Astrocyte (in vitro differentiated cells and primary cell): ENCODE results near the gene MEGF11. TPM values are rescaled to one million over a fixed set of nuclear protein-coding genes. Genes with fewer than 3 reads are reported as not detected.

Experiments
- DNase-seq: peaks from one replicate; pipeline ENCODE4 v3.0.0-alpha.2; 2010; ENCODE audit warnings: low read depth
- FAIRE-seq: peaks from 2 replicates; lab custom pipeline; 2011; peaks lifted over from hg19 to GRCh38; lab: Jason Lieb, UNC
- H2AFZ ChIP-seq: 2 replicates; pipeline ENCODE4 v1.6.0; 2012; ENCODE audit warnings: low read depth, low read length, inconsistent platforms
- H3K27ac ChIP-seq: 2 replicates; pipeline ENCODE4 v1.5.1; 2011; ENCODE audit warnings: low read depth, low read length, inconsistent platforms
- H3K27me3 ChIP-seq: 2 replicates; pipeline ENCODE4 v1.6.0; 2011; ENCODE audit warnings: low read length, inconsistent platforms; ENCODE audit not compliant: insufficient read depth
- H3K36me3 ChIP-seq: 2 replicates; pipeline ENCODE4 v1.5.1; 2011; ENCODE audit warnings: low read length, inconsistent platforms; ENCODE audit not compliant: insufficient read depth
- H3K4me1 ChIP-seq: 2 replicates; pipeline ENCODE4 v1.5.1; 2011; ENCODE audit warnings: low read length, inconsistent platforms; ENCODE audit not compliant: insufficient read depth
- H3K4me2 ChIP-seq: 2 replicates; pipeline ENCODE4 v1.6.0; 2012; ENCODE audit warnings: low read length, inconsistent platforms
- H3K4me3 ChIP-seq: 2 replicates; pipeline ENCODE4 v1.5.1; 2011; ENCODE audit warnings: low read depth, mild to moderate bottlenecking, low read length, inconsistent platforms; ENCODE audit not compliant: insufficient read depth
- H3K79me2 ChIP-seq: 2 replicates; pipeline ENCODE4 v1.6.0; 2012; ENCODE audit warnings: mild to moderate bottlenecking, low read length, inconsistent platforms; ENCODE audit not compliant: insufficient read depth
- H3K9ac ChIP-seq: 2 replicates; pipeline ENCODE4 v1.6.0; 2012; ENCODE audit warnings: mild to moderate bottlenecking, low read length, inconsistent platforms
- H3K9me3 ChIP-seq: 2 replicates; pipeline ENCODE4 v1.5.1; 2012; ENCODE audit warnings: low read depth, mild to moderate bottlenecking, low read length, inconsistent platforms; ENCODE audit not compliant: insufficient read depth
- H4K20me1 ChIP-seq: 2 replicates; pipeline ENCODE4 v1.6.0; 2012; ENCODE audit warnings: low read length, inconsistent platforms; ENCODE audit not compliant: insufficient read depth
- H3K27ac Mint-ChIP-seq: one replicate; pipeline ENCODE4 v1.8.0; 2021; ENCODE audit warnings: mild to moderate bottlenecking, mixed read lengths; ENCODE audit not compliant: unreplicated experiment
- H3K27me3 Mint-ChIP-seq: one replicate; pipeline ENCODE4 v1.8.0; 2021; ENCODE audit warnings: low read depth, mixed read lengths; ENCODE audit not compliant: unreplicated experiment
- H3K36me3 Mint-ChIP-seq: one replicate; pipeline ENCODE4 v1.8.0; 2021; ENCODE audit warnings: low read depth, mixed read lengths; ENCODE audit not compliant: unreplicated experiment
- H3K4me1 Mint-ChIP-seq: one replicate; pipeline ENCODE4 v1.8.0; 2021; ENCODE audit warnings: low read depth, mixed read lengths; ENCODE audit not compliant: unreplicated experiment
- H3K4me3 Mint-ChIP-seq: one replicate; pipeline ENCODE4 v1.8.0; 2021; ENCODE audit warnings: mild to moderate bottlenecking, moderate library complexity, mixed read lengths; ENCODE audit not compliant: unreplicated experiment
- H3K9me3 Mint-ChIP-seq: one replicate; pipeline ENCODE4 v1.8.0; 2021; ENCODE audit warnings: mild to moderate bottlenecking, mixed read lengths; ENCODE audit not compliant: unreplicated experiment
- EZH2 ChIP-seq: IDR thresholded peaks from 2 replicates; pipeline ENCODE4 v1.6.1; 2012; ENCODE audit warnings: mild to moderate bottlenecking, low read length, inconsistent platforms; ENCODE audit not compliant: insufficient read depth
- total RNA-seq: library from RNA; stranded (reverse); gene quantifications from 2 replicates; pipeline ENCODE4 v1.2.1, GENCODE V29; 2021
- TF ChIP-seq, protein P1 (sequence below): IDR thresholded peaks from 2 replicates; pipeline ENCODE4 v1.5.1; 2011; ENCODE audit warnings: low read depth, mild to moderate bottlenecking, inconsistent platforms, low read length, moderate library complexity; ENCODE audit not compliant: insufficient read depth

MEGF11 gene
- total RNA-seq, 1 donor from 2014 or later = 0.16 TPM

GRCh38 chr15:66161575-66162118 is 91.9 kb downstream of the MEGF11 start:
- Mint-ChIP-seq H3K4me3 (no peak overlapping the region), H3K36me3 (no peaks in the 10 kb centered on the region), H3K4me1 (no peaks in the 10 kb centered on the region), H3K27me3 (peaks cover 71% of the 10 kb centered on the region), H3K27ac (no peak overlapping the region), H3K9me3 (peaks cover 5% of the 10 kb centered on the region)
- Histone ChIP-seq H3K9ac (no peak overlapping the region), H3K4me1 (no peaks in the 10 kb centered on the region), H3K36me3 (no peaks in the 10 kb centered on the region), H3K9me3 (no peaks in the 10 kb centered on the region), H3K4me3 (no peak overlapping the region), H3K79me2 (no peaks in the 10 kb centered on the region), H4K20me1 (no peaks in the 10 kb centered on the region), H2AFZ (no peak overlapping the region), H3K27me3 (peaks cover 10% of the 10 kb centered on the region), H3K27ac (no peak overlapping the region), H3K4me2 (no peak overlapping the region)
- DNase-seq (no peak), FAIRE-seq (no peak)
- TF ChIP-seq EZH2 = no peak
- TF ChIP-seq, protein P1, sequence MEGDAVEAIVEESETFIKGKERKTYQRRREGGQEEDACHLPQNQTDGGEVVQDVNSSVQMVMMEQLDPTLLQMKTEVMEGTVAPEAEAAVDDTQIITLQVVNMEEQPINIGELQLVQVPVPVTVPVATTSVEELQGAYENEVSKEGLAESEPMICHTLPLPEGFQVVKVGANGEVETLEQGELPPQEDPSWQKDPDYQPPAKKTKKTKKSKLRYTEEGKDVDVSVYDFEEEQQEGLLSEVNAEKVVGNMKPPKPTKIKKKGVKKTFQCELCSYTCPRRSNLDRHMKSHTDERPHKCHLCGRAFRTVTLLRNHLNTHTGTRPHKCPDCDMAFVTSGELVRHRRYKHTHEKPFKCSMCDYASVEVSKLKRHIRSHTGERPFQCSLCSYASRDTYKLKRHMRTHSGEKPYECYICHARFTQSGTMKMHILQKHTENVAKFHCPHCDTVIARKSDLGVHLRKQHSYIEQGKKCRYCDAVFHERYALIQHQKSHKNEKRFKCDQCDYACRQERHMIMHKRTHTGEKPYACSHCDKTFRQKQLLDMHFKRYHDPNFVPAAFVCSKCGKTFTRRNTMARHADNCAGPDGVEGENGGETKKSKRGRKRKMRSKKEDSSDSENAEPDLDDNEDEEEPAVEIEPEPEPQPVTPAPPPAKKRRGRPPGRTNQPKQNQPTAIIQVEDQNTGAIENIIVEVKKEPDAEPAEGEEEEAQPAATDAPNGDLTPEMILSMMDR = no peak

GRCh38 chr15:66161108-66161507 is 92.4 kb downstream of the MEGF11 start:
- Mint-ChIP-seq H3K4me1 (no peaks in the 10 kb centered on the region), H3K9me3 (peaks cover 7% of the 10 kb centered on the region), H3K4me3 (no peak overlapping the region), H3K27ac (no peak overlapping the region), H3K36me3 (no peaks in the 10 kb centered on the region), H3K27me3 (peaks cover 71% of the 10 kb centered on the region)
- Histone ChIP-seq H3K4me1 (no peaks in the 10 kb centered on the region), H3K27ac (no peak overlapping the region), H3K36me3 (no peaks in the 10 kb centered on the region), H3K9me3 (no peaks in the 10 kb centered on the region), H2AFZ (no peak overlapping the region), H3K27me3 (peaks cover 10% of the 10 kb centered on the region), H3K79me2 (no peaks in the 10 kb centered on the region), H3K4me3 (no peak overlapping the region), H4K20me1 (no peaks in the 10 kb centered on the region), H3K4me2 (no peak overlapping the region), H3K9ac (no peak overlapping the region)
- TF ChIP-seq EZH2 = no peak
- TF ChIP-seq, protein P1 = no peak
- FAIRE-seq (no peak), DNase-seq (no peak)

DNA sequence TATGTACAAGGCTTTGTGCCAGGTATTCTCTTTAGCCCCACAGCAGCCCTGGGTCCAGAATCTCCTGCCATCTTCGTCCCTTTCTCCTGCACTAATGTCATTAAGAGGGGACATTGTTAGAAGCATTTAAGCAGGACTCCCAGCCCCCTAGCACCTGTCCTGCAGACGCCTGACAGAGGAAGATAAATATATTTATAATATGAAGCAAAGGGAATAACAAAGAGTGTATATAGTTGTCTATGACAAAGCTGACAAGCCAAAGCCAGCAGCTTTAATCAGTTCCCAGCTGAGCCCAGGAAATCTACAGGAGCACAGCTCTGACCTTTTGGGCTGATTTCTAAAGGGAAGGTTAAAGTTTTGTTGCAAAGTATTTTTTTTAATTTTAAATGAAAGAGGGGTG is 96.0 kb downstream of the MEGF11 start:
- FAIRE-seq = no peak
- Histone ChIP-seq H2AFZ (no peak overlapping the region), H3K4me2 (no peak overlapping the region), H3K27me3 (peaks cover 17% of the 10 kb centered on the region), H3K4me3 (no peak overlapping the region), H3K9ac (no peak overlapping the region), H3K36me3 (no peaks in the 10 kb centered on the region), H3K27ac (no peak overlapping the region), H3K4me1 (no peaks in the 10 kb centered on the region), H3K9me3 (no peaks in the 10 kb centered on the region), H4K20me1 (no peaks in the 10 kb centered on the region), H3K79me2 (no peaks in the 10 kb centered on the region)
- no peak for DNase-seq
- Mint-ChIP-seq H3K36me3 (no peaks in the 10 kb centered on the region), H3K4me3 (no peak overlapping the region), H3K27me3 (peaks cover 71% of the 10 kb centered on the region), H3K4me1 (no peaks in the 10 kb centered on the region), H3K27ac (no peak overlapping the region), H3K9me3 (peaks cover 11% of the 10 kb centered on the region)
- TF ChIP-seq, protein P1 = no peak
